ENCODE data around the gene SESN1. TPM values are rescaled to one million over a fixed set of nuclear protein-coding genes. Genes with fewer than 3 reads are reported as not detected.

Gene SESN1
- total RNA-seq, 1 donor from 2014 or later: 13.2 TPM

Other genes with a start within 250 kb of the SESN1 start
- 7.6 and 8.3 TPM in 2 replicates for gene ARMC2, start 246.4 kb downstream of the SESN1 start, total RNA-seq
- 11.0 and 13.2 TPM in 2 replicates for gene CEP57L1, start 661 bp upstream of the SESN1 start, total RNA-seq

Data from osteocyte (in vitro differentiated cells).